ENCODE data around the gene DOCK3.

DNA sequence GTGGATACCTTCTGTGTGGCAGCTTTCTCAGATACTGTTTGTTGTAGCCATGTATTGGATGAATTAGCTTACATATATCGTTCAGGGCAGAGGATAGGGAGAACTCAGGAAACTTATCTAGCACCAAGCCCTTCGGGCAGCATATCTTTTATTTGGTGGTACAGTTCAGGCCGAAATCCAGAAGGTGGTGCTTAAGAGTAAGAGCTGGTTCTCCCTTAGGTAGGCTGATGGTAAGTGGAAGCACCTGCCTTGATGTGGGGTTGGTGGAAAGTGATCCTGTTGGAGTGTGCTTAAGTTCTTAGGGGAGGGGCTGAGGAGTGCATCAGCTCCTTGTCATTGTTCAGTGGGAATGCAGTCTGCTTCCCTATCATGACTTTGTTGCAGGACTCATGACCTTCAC, 187.5 kb downstream of the DOCK3 start:
- TF ChIP-seq POLR2AphosphoS5 (IDR thresholded peaks at IDR 0.05; ENCODE audit: insufficient read depth in 1 of 2, low read depth in 1 of 2) (no peak), POLR2A (IDR thresholded peaks at IDR 0.05) (no peak)
- TF ChIP-seq, protein P1, sequence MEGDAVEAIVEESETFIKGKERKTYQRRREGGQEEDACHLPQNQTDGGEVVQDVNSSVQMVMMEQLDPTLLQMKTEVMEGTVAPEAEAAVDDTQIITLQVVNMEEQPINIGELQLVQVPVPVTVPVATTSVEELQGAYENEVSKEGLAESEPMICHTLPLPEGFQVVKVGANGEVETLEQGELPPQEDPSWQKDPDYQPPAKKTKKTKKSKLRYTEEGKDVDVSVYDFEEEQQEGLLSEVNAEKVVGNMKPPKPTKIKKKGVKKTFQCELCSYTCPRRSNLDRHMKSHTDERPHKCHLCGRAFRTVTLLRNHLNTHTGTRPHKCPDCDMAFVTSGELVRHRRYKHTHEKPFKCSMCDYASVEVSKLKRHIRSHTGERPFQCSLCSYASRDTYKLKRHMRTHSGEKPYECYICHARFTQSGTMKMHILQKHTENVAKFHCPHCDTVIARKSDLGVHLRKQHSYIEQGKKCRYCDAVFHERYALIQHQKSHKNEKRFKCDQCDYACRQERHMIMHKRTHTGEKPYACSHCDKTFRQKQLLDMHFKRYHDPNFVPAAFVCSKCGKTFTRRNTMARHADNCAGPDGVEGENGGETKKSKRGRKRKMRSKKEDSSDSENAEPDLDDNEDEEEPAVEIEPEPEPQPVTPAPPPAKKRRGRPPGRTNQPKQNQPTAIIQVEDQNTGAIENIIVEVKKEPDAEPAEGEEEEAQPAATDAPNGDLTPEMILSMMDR (IDR thresholded peaks at IDR 0.05), result no peak

Data from vagina (tissue), 2 donors.